Esophagus squamous epithelium (tissue), 5 donors: ENCODE data around the gene TRIM60. TPM values are rescaled to one million over a fixed set of nuclear protein-coding genes. Genes with fewer than 3 reads are reported as not detected.
"Not testable (repeated sequence)": the region's sequence is repeated elsewhere in the genome, so short reads cannot be mapped to it uniquely, and the experiment has no call there.

ENCODE experiments used
- DNase-seq: peaks from one replicate; lab custom pipeline; 2025; lab: John Stamatoyannopoulos, UW
- H3K27ac ChIP-seq, 4 donors: fragments of 200-600 bp; sonication (generic); one replicate each; pipeline ENCODE4 v1.5.1; 2016 to 2019; ENCODE audit warnings: mild to moderate bottlenecking in 1 of 4
- H3K27me3 ChIP-seq, 4 donors: fragments of 200-600 bp; sonication (generic); 1 replicate in 3 of 4; 2 replicates in 1 of 4; pipeline versions ENCODE4 v1.5.1 to v1.6.0; 2017 to 2021; ENCODE audit warnings: antibody characterized with exemption in 1 of 4
- H3K36me3 ChIP-seq, 3 donors: fragments of 200-600 bp; sonication (generic); one replicate each; pipeline ENCODE4 v1.5.1; 2016 to 2019
- H3K4me1 ChIP-seq, 3 donors: fragments of 200-600 bp; sonication (generic); one replicate each; pipeline ENCODE4 v1.5.1; 2017 to 2019
- H3K4me3 ChIP-seq, 4 donors: fragments of 200-600 bp; sonication (generic); 1 replicate in 3 of 4; 2 replicates in 1 of 4; pipeline ENCODE4 v1.5.1; 2016 to 2019; ENCODE audit warnings: mild to moderate bottlenecking in 2 of 4, moderate library complexity in 1 of 4
- H3K9me3 ChIP-seq, 3 donors: fragments of 200-600 bp; sonication (generic); one replicate each; pipeline ENCODE4 v1.5.1; 2016 to 2019
- POLR2A ChIP-seq, 4 donors: fragments of 450-650 bp; IDR thresholded peaks; one replicate each; pipeline ENCODE4 v1.6.1; 2017; ENCODE audit warnings: antibody characterized with exemption in 4 of 4, mild to moderate bottlenecking in 4 of 4, moderate library complexity in 3 of 4
- WGBS, 2 donors: methylation state at CpG; one replicate each; pipeline ENCODE4 v1.1.5; 2018; 5-methylcytosine and 5-hydroxymethylcytosine counted together
- intact Hi-C: fragments of 100-400 bp; cut with DNase I; formaldehyde crosslinking; loops from one replicate; pipeline ENCODE4 v1.15.0; 2022
- small RNA-seq, 4 donors: library from RNA; depleted of rRNA; stranded (forward); fragments of <200 nt; gene quantifications; one replicate each; pipeline ENCODE3, GENCODE V24; 2016
- total RNA-seq, 4 donors: library from RNA; depleted of rRNA; stranded (reverse); fragments of >200 nt; gene quantifications; one replicate each; pipeline ENCODE4 v1.1.0, GENCODE V29; 2016
- TF ChIP-seq, protein P1 (sequence below), 6 experiments: fragments of 450-650 bp in 4 of 6; fragments of 200-600 bp in 2 of 6; sonication (generic) in 2 of 6; IDR thresholded peaks; one replicate each; pipeline ENCODE4 v1.5.1; 2016 to 2019; ENCODE audit warnings: antibody characterized with exemption in 6 of 6, mild to moderate bottlenecking in 4 of 6, moderate library complexity in 4 of 6
- donor health status: DM: yes; HTN: yes; CAD: no.

Gene TRIM60
- total RNA-seq, 4 donors from 2014 or later = not detected

DNA sequence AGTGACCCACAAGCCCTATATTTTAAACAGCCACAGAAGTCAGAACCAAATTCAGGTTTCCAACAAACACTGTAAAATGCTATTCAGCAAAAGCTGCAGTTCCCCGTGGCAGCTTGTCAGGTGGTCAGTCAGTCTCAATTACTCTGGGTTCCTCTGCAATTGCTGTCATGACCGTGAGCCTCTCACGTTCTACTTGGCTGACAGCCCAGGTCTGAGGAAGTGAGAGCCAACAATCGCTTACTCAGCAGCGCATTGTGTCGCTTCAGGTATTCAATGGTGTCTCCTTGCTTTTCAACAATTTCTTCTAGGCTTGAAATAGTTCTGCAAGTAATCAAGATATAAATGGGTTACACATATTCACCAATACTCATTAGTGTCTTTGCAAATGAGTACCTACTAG, 47.7 kb downstream of the TRIM60 start:
- Histone ChIP-seq H3K27me3 (no peaks in the 10 kb centered on the region), H3K4me1 (no peaks in the 10 kb centered on the region), H3K9me3 (no peaks in the 10 kb centered on the region), H3K4me3 (no peak overlapping the region), H3K36me3 (peaks cover 0 to 65% (median 0%) of the 10 kb centered on the region in 3 donors), H3K27ac (no peak overlapping the region)
- intact Hi-C loops = no loop called here
- DNase-seq = no peak
- TF ChIP-seq POLR2A (IDR thresholded peaks at IDR 0.05) = no peak
- TF ChIP-seq, protein P1, sequence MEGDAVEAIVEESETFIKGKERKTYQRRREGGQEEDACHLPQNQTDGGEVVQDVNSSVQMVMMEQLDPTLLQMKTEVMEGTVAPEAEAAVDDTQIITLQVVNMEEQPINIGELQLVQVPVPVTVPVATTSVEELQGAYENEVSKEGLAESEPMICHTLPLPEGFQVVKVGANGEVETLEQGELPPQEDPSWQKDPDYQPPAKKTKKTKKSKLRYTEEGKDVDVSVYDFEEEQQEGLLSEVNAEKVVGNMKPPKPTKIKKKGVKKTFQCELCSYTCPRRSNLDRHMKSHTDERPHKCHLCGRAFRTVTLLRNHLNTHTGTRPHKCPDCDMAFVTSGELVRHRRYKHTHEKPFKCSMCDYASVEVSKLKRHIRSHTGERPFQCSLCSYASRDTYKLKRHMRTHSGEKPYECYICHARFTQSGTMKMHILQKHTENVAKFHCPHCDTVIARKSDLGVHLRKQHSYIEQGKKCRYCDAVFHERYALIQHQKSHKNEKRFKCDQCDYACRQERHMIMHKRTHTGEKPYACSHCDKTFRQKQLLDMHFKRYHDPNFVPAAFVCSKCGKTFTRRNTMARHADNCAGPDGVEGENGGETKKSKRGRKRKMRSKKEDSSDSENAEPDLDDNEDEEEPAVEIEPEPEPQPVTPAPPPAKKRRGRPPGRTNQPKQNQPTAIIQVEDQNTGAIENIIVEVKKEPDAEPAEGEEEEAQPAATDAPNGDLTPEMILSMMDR (IDR thresholded peaks at IDR 0.05) = no peak
- WGBS, 2 donors = 29 to 44% methylated on average over 6 of the region's 6 CpGs

DNA sequence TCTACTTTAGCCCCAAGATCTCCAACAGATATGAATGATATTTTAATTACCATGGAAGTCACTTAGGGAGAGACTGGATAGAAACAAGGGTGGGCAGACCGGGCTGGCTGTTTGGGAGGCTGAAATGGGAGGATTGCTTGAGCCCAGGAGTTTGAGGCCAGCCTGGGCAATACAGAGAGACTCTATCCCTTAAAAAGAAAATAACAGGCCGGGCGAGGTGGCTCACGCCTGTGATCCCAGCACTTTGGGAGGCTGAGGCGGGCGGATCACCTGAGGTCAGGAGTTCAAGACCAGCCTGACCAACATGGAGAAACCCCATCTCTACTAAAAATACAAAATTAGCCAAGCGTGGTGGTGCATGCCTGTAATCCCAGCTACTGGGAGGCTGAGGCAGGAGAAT, 53.0 kb downstream of the TRIM60 start:
- 92 to 97% methylated on average over 6 to 7 of the region's 7 CpGs for WGBS, 2 donors
- DNase-seq, H3K9me3 ChIP-seq, H3K4me1 ChIP-seq, H3K27ac ChIP-seq, H3K27me3 ChIP-seq, intact Hi-C loops, H3K4me3 ChIP-seq: not testable (repeated sequence)
- H3K36me3 ChIP-seq = peaks cover 0 to 75% (median 6%) of the 10 kb centered on the region in 3 donors

DNA sequence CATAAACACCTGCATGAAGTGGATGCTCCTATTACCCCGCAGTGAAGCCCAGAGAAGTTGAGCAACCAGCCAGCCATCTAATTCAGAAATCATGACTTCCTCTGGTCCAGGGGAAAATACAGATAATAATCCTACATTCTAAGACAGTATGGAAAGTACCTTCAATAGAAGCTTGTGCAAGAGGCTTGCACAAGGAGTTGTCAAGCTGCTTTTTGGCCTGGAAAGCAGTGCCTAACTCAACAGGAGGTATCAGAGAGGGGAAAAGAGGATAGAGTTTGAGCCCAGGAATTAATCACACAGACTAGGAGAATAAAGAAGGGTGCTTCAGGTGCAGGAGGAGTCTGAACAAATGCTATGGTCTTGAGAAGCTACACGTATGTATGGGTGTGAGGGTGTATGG, 54.1 kb downstream of the TRIM60 start:
- no peaks in the 10 kb centered on the region for H3K4me1 ChIP-seq
- no peak overlapping the region for H3K27ac ChIP-seq
- no peaks in the 10 kb centered on the region for H3K27me3 ChIP-seq
- intact Hi-C loops = no loop called here
- DNase-seq = no peak
- H3K36me3 ChIP-seq = peaks cover 0 to 72% (median 6%) of the 10 kb centered on the region in 3 donors
- TF ChIP-seq, protein P1 (IDR thresholded peaks at IDR 0.05) = no peak
- no peak for TF ChIP-seq POLR2A (IDR thresholded peaks at IDR 0.05)
- 56 to 61% methylated on average over 2 of the region's 2 CpGs for WGBS, 2 donors
- H3K9me3 ChIP-seq = no peaks in the 10 kb centered on the region
- H3K4me3 ChIP-seq = no peak overlapping the region

DNA sequence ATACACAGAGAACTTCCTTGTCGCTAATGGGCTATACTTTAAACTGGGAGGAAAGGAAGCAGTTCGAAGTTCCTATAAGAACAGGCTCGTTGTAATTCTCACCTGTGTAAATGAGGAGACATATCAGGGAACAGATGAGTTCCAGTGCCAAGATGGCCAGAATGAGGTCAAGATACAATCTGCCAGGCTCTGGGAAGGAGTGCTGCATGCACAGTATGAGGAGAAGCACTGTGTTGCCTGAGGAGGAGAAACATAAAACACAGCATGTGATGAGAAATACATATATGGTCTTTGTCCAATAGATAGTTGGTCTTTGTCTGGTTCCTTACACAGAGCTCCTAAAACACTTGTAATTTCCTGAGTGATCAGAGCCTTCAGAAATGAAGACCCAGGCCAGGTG, 56.6 kb downstream of the TRIM60 start:
- Histone ChIP-seq H3K27me3 (no peaks in the 10 kb centered on the region), H3K27ac (no peak overlapping the region), H3K9me3 (no peaks in the 10 kb centered on the region), H3K4me3 (no peak overlapping the region), H3K36me3 (peaks cover 0 to 90% (median 6%) of the 10 kb centered on the region in 3 donors), H3K4me1 (no peaks in the 10 kb centered on the region)
- intact Hi-C loops = no loop called here
- TF ChIP-seq, protein P1 (IDR thresholded peaks at IDR 0.05) = no peak
- no peak for TF ChIP-seq POLR2A (IDR thresholded peaks at IDR 0.05)
- 81 to 85% methylated on average over 3 of the region's 3 CpGs for WGBS, 2 donors
- DNase-seq = no peak

Small RNAs within 50 kb of the gene (small RNA-seq; reads per million reads assigned to genes)
- 0 reads per million in 4 donors for gene AC106872.12

Other genes starting within 250 kb of the TRIM60 start
- gene APELA, start 154.8 kb upstream of the TRIM60 start, total RNA-seq = not detected
- gene TRIM61, start 54.3 kb upstream of the TRIM60 start, total RNA-seq = under 1 TPM in 1 of 4 donors, not detected in 3; 0.15 TPM
- not detected for gene TRIM75, start 21.9 kb downstream of the TRIM60 start, total RNA-seq
- 10 to 100 TPM in 1 of 4 donors, 1 to 10 TPM in 3; 2.1 to 11.3 (median 7.2) TPM for gene TMEM192, start 80.9 kb downstream of the TRIM60 start, total RNA-seq
- gene KLHL2, start 175.6 kb downstream of the TRIM60 start, total RNA-seq = 10 to 100 TPM; 25.6 to 44.3 (median 30.8) TPM